NCI-H345 treated with DMSO at 0.1 percent for 48 hours (cell line): Measurements from ENCODE around the gene SNRNP48.

ENCODE experiments used
- DNase-seq: peaks from one replicate; lab custom pipeline; 2025; ENCODE audit not compliant: unreplicated experiment; lab: John Stamatoyannopoulos, UW

SNRNP48 gene

GRCh38 chr6:7640607-7641577 is 50.9 kb downstream of the SNRNP48 start:
- no peak for DNase-seq

DNA sequence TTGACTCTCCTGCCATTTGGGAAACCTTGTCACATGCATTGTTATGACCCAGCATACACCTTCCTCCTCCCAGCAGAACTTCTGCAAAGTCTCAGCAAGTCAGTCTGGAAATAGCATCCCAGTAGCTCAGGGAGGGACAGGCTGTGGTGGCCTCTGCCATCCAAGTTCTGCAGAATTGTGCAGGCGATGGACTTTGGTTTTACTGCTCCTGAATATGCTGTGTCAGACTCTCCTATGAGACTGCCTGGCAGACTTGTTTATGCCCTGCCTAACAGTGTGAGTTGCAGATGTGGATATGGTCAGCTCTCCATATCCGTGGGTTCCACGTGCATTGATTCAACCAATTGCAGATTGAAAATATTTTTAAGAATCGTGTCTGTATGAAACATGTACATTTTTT is 52.8 kb downstream of the SNRNP48 start:
- DNase-seq = no peak

- DNase-seq = no peak
Observed at GRCh38 chr6:7644417-7644816, 54.4 kb downstream of the SNRNP48 start.

- no peak for DNase-seq
Observed at GRCh38 chr6:7646394-7646793, 56.4 kb downstream of the SNRNP48 start.

- DNase-seq = no peak
Observed at GRCh38 chr6:7647504-7647903, 57.5 kb downstream of the SNRNP48 start.

DNA sequence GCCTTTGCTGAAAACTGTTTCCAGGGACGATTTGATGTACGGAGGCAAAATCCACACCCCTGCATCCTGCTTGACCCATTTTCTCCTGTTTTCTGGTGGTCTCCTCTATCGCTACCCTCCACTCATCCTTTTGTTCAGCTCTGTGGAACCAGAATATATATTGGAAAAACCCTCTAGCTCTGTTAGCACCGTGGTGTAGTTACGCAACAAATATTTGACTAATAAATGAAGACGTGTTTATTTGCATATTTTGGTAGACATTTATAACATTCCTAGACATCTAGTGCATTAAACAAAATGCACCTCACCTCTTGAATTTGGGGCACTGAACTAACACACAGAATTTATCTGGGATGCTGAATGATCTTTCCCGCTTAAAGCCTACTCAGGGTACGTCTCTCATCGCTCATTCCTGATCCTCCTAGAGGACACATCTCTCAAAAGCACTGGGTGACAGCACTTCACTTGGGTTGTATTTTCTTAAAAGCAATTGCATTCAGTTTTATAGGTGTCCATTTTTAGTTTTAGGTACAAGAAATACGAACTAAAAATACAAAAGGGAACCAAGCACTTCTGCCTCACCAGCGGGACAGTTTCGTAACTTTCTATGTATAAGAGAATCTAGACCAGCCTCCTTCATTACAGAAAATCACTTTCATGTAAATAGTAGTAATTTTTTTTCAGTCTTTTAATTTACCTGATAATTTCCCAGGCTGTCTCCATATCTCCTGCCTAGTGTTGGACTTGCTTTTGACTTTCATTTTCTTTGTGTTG is 59.2 kb downstream of the SNRNP48 start:
- DNase-seq = no peak

GRCh38 chr6:7650878-7651277 is 60.9 kb downstream of the SNRNP48 start:
- DNase-seq = no peak

- no peak for DNase-seq
Observed at GRCh38 chr6:7652957-7653356, 63.0 kb downstream of the SNRNP48 start.

DNA sequence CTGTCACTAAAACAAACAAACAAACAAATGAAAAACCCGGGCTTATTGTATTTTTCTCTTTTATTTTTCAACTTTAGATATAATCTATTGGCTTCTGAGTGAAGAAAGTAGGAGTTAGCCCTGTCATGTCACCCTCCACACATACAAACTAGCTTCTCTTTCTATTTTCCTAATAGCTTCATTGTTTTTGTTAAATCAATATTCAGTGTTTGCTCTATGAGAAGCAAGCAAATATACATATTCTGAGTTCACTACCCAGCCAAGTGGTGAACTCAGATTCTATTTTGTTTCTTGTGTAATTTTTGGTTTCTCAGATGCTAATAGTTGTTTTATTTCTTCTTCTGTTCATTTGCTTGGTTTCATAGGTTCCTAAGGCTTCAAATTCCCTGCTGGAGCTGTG is 66.4 kb downstream of the SNRNP48 start:
- no peak for DNase-seq

DNA sequence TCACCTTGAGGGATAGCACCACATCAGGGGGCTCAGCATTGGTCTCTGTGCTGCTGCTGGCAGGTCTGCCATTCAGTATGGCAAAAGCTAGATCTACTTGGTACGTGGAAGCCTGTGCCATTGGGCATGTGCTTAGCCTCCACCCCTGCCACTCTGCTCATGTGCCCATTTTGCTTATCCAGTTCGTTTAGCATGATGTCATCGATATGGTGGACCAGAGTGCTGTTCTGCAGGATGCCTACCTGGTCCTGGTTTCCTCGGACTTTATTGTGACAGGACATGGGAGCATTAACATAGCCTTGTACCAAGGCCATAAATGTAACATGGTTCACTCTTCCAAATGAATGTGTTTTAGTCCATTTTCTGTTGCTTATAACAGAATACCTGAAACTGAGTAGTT is 68.5 kb downstream of the SNRNP48 start:
- DNase-seq = no peak

DNA sequence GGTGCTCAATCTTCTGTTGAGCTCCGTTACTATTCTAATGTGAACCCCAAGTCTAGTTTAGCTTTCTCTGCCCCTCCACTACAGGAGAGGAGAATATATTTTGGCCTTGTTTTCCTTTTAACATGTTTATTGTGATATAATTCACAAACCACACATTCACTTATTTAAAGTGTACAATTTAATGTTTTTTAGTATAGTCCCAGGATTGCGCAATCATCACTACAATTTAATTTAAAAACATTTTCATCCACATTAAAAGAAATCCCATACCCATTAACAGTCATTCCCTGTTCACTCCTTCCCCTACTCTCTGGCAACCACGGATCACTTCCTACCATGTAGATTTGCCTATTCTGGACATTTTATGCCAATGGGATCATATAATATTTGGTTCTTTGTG is 71.4 kb downstream of the SNRNP48 start:
- DNase-seq = no peak
